Measurements from ENCODE around the gene WDR93. TPM values are rescaled to one million over a fixed set of nuclear protein-coding genes. Genes with fewer than 3 reads are reported as not detected.

The WDR93 gene
- total RNA-seq, 1 experiment from 2014 or later = not detected

- Mint-ChIP-seq H3K27ac (no peak overlapping the region), H3K4me3 (no peak overlapping the region), H3K9me3 (peaks cover 10% of the 10 kb centered on the region), H3K27me3 (ENCODE audit: low read depth) (no peaks in the 10 kb centered on the region; the same call in 1 of the 2 replicates), H3K36me3 (peaks cover 8% of the 10 kb centered on the region), H3K4me1 (no peaks in the 10 kb centered on the region)
- ChIA-PET CTCF (interaction anchor here (1.1 to 1.5 kb wide), 2 partner anchors 30 to 84 kb away, joined by 6 to 10 read pairs; no protein-coding TSS in a partner anchor), POLR2A (no interaction called here)
- ATAC-seq = no peak
- TF ChIP-seq ZNF138 (CRISPR knock-in tag; conservative IDR thresholded peaks at IDR 0.05) = no peak
- no peak for TF ChIP-seq AFF4 (CRISPR knock-in tag; IDR thresholded peaks at IDR 0.05; ENCODE audit: borderline replicate concordance)
- TF ChIP-seq ATF3 (CRISPR knock-in tag; conservative IDR thresholded peaks at IDR 0.05) = no peak
- TF ChIP-seq ZNF416 (CRISPR knock-in tag; IDR thresholded peaks at IDR 0.05) = no peak
- no peak for TF ChIP-seq ELF4 (CRISPR knock-in tag; IDR thresholded peaks at IDR 0.05; ENCODE audit: low read depth)
- no peak for TF ChIP-seq FOXP1 (CRISPR knock-in tag; IDR thresholded peaks at IDR 0.05; ENCODE audit: borderline replicate concordance)
- no peak for TF ChIP-seq NR3C1 (CRISPR knock-in tag; conservative IDR thresholded peaks at IDR 0.05; ENCODE audit: low read depth)
- no peak for TF ChIP-seq ATF1 (CRISPR knock-in tag; IDR thresholded peaks at IDR 0.05)
- TF ChIP-seq CTCF (IDR thresholded peaks at IDR 0.05) = no peak
- no peak for TF ChIP-seq JAZF1 (CRISPR knock-in tag; IDR thresholded peaks at IDR 0.05)
- no peak for TF ChIP-seq ZNF532 (CRISPR knock-in tag; IDR thresholded peaks at IDR 0.05; ENCODE audit: borderline replicate concordance)
- TF ChIP-seq GTF2I (CRISPR knock-in tag; conservative IDR thresholded peaks at IDR 0.05) = no peak
- no peak for TF ChIP-seq HMGXB4 (CRISPR knock-in tag; IDR thresholded peaks at IDR 0.05)
- TF ChIP-seq SP1 (CRISPR knock-in tag; conservative IDR thresholded peaks at IDR 0.05) = no peak
- TF ChIP-seq NR1H2 (CRISPR knock-in tag; IDR thresholded peaks at IDR 0.05) = no peak
- TF ChIP-seq ETV6 (CRISPR knock-in tag; IDR thresholded peaks at IDR 0.05) = no peak
- no peak for TF ChIP-seq CREB1 (CRISPR knock-in tag; IDR thresholded peaks at IDR 0.05)
- TF ChIP-seq E2F5 (CRISPR knock-in tag; IDR thresholded peaks at IDR 0.05) = no peak
- TF ChIP-seq GRHL2 (CRISPR knock-in tag; IDR thresholded peaks at IDR 0.05; ENCODE audit: insufficient replicate concordance, severe bottlenecking) = no peak
- no peak for DNase-seq (ENCODE audit: low spot score)
Measured at GRCh38 chr15:89790661-89791060, 100.0 kb downstream of the WDR93 start.

Data from WTC11 (cell line).